Fibroblast of villous mesenchyme (primary cell): ENCODE results near the gene RICTOR. TPM values are rescaled to one million over a fixed set of nuclear protein-coding genes. Genes with fewer than 3 reads are reported as not detected.

Experiments
- DNase-seq: peaks from one replicate; pipeline ENCODE4 v3.0.0-alpha.2; 2010; ENCODE audit warnings: low read depth
- H3K4me3 ChIP-seq: 2 replicates; pipeline ENCODE4 v1.5.1; 2011; ENCODE audit warnings: low read depth, mild to moderate bottlenecking, low read length
- total RNA-seq: library from RNA; depleted of rRNA; stranded (reverse); fragments of >200 nt; gene quantifications from 2 replicates; pipeline ENCODE4 v1.2.3, GENCODE V29; 2012
- TF ChIP-seq, protein P1 (sequence below): IDR thresholded peaks from 2 replicates; pipeline ENCODE4 v1.5.1; 2012; ENCODE audit warnings: low read depth, mild to moderate bottlenecking, low read length; ENCODE audit not compliant: insufficient read depth

RICTOR gene
- total RNA-seq, 1 donor: 50.1 TPM

GRCh38 chr5:38925154-38925925 is 148.9 kb downstream of the RICTOR start:
- TF ChIP-seq, protein P1, sequence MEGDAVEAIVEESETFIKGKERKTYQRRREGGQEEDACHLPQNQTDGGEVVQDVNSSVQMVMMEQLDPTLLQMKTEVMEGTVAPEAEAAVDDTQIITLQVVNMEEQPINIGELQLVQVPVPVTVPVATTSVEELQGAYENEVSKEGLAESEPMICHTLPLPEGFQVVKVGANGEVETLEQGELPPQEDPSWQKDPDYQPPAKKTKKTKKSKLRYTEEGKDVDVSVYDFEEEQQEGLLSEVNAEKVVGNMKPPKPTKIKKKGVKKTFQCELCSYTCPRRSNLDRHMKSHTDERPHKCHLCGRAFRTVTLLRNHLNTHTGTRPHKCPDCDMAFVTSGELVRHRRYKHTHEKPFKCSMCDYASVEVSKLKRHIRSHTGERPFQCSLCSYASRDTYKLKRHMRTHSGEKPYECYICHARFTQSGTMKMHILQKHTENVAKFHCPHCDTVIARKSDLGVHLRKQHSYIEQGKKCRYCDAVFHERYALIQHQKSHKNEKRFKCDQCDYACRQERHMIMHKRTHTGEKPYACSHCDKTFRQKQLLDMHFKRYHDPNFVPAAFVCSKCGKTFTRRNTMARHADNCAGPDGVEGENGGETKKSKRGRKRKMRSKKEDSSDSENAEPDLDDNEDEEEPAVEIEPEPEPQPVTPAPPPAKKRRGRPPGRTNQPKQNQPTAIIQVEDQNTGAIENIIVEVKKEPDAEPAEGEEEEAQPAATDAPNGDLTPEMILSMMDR: no peak
- DNase-seq: peak; percentile 66
- no peak overlapping the region for H3K4me3 ChIP-seq

DNA sequence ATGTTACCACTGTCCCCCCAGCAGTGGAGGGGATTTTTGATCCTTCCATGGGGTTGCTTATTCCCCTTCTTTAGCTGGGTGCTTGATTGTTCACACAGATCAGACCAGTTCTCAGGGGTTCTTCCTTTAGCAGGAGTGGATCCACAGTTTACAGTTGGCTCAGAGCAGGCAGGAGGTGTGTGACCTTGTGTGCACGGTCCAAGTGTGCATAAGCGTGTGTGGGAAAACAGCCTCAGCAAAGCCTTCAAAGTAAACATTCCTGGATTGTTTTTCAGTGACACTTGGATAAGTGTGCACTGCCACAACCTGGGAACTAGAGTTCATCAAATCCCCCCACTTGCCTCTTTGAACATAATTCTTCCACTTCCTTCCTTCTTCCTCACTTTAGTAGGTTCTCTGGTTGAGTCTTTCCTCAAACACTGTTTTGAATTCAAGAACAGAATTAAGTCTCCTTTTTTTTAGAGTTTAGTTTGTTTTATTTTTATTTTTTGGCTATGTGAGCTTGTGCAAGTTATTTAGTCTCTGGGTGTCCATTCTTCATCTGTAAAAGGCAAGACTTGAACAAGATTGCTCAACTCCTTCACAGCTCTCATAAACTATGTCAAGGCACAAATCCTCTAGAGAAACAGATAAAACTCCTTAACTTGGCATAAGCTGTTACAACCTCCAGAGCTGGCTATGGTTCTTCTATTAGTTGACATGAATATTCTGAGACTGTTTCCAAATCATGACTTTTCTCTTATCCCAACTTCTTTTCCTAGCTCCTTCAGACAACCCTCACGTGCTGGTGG is 150.3 kb downstream of the RICTOR start:
- TF ChIP-seq, protein P1: no peak
- no peak overlapping the region for H3K4me3 ChIP-seq
- peak; percentile 93 for DNase-seq

DNA sequence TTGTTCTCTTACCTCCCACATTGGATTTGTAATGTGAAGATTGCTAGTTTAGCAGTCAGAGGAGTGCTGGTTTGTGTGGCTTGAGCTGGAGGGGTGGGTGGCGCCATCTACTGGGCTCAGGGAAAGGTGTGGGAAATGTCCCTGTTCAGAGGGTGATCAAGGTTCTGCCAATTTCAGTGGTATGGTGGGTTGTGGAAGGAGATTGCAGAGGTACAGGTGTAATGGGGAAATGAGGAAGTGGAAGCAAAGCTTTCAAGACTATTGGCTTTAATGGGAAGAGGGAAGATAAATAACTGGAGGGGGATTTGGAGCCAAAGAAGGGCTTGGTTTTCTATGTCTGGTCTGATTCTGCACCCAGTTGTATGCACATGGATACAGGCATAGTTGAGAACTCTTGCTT is 152.0 kb downstream of the RICTOR start:
- no peak overlapping the region for H3K4me3 ChIP-seq
- DNase-seq: peak; percentile 66
- TF ChIP-seq, protein P1: peak; percentile 93

- DNase-seq: peak; percentile 13
- TF ChIP-seq, protein P1: no peak
- H3K4me3 ChIP-seq: no peak overlapping the region
Measured at GRCh38 chr5:38921174-38921573, 153.0 kb downstream of the RICTOR start.

DNA sequence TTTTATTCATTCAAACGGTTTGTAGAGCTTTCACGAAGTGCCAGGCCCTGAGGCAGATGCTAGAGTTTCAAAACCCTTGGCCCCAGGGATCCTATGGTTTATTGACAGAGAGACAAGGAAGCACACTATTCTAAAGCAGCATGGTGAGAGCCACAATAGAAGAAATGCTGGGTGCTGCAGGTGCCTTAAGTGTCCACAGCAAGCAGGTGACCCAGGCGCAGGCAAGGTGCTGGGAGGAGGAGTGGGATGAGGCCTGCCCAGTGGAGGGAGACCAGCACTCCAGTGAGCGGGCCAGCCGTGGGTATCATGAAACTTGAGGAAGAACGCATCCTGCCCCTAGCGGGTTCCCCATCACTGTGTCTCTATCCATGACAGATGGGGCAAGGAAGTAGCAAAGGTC is 157.4 kb downstream of the RICTOR start:
- H3K4me3 ChIP-seq: no peak overlapping the region
- TF ChIP-seq, protein P1: no peak
- no peak for DNase-seq

GRCh38 chr5:38913714-38914113 is 160.5 kb downstream of the RICTOR start:
- TF ChIP-seq, protein P1: no peak
- DNase-seq: peak; percentile 17
- no peak overlapping the region for H3K4me3 ChIP-seq
